GM12878 (cell line): Measurements from ENCODE around the gene RNF130. TPM values are rescaled to one million over a fixed set of nuclear protein-coding genes. Genes with fewer than 3 reads are reported as not detected.

Experiments
- ATAC-seq: fragments of 200-7000 bp; cut with Tn5 transposase; 3 replicates; pipeline ENCODE4 v1.9.1; 2020; ENCODE audit warnings: mild to moderate bottlenecking, moderate library complexity
- BruUV-seq: library from RNA; stranded (reverse); fragments of 400-500 nt; replicated peaks from 2 replicates; lab custom pipeline; 2021; lab: Mats Ljungman, UMichigan
- CTCF ChIA-PET: fragments of 300-600 bp; sonication (Branson Sonifier 250); formaldehyde crosslinking; extraction: SDS; loops from one replicate; lab custom pipeline; 2021; ENCODE audit warnings: inconsistent platforms; lab: Yijun Ruan, JAX
- POLR2A ChIA-PET: fragments of 350-600 bp; formaldehyde crosslinking; extraction: SDS; loops from one replicate; lab custom pipeline; 2021; ENCODE audit warnings: inconsistent platforms; lab: Charles Lee
- RAD21 ChIA-PET: fragments of 300-600 bp; sonication (Branson Sonifier 250); formaldehyde crosslinking; loops from one replicate; lab custom pipeline; 2023; ENCODE audit warnings: antibody characterized with exemption; ENCODE audit not compliant: unreplicated experiment; lab: Charles Lee
- SMC1A ChIA-PET: fragments of 300-600 bp; sonication (Branson Sonifier 250); formaldehyde crosslinking; loops from one replicate; lab custom pipeline; 2023; ENCODE audit not compliant: unreplicated experiment, uncharacterized antibody; lab: Charles Lee
- DNase-seq: peaks from one replicate; pipeline ENCODE4 v3.0.0-alpha.2; 2011; ENCODE audit warnings: low read depth, low spot score
- FAIRE-seq: peaks from 3 replicates; lab custom pipeline; 2011; peaks lifted over from hg19 to GRCh38; lab: Jason Lieb, UNC
- H2AFZ ChIP-seq: 2 replicates; pipeline ENCODE4 v1.6.0; 2011; ENCODE audit warnings: low read depth, low read length, control low read depth; ENCODE audit not compliant: control insufficient read depth
- H3K27ac ChIP-seq: 2 replicates; pipeline ENCODE4 v1.5.1; 2011; ENCODE audit warnings: control low read depth; ENCODE audit not compliant: control insufficient read depth, insufficient read depth
- H3K27me3 ChIP-seq, 2 experiments: replicated peaks in 1 of 2; 2 replicates each; pipeline versions ENCODE4 v1.6.0 to v1.6.1; 2011; ENCODE audit warnings: low read length in 1 of 2; ENCODE audit not compliant: control insufficient read depth in 2 of 2, insufficient read depth in 2 of 2
- H3K36me3 ChIP-seq, 2 experiments: 2 replicates each; pipeline ENCODE4 v1.5.1; 2011; ENCODE audit warnings: low read length in 1 of 2; ENCODE audit not compliant: control insufficient read depth in 2 of 2, insufficient read depth in 2 of 2
- H3K4me1 ChIP-seq: 2 replicates; pipeline ENCODE4 v1.6.1; 2011; ENCODE audit warnings: mild to moderate bottlenecking, low read length, moderate library complexity, mixed read lengths; ENCODE audit not compliant: control insufficient read depth, insufficient read depth
- H3K4me2 ChIP-seq: 2 replicates; pipeline ENCODE4 v1.6.0; 2011; ENCODE audit warnings: control low read depth; ENCODE audit not compliant: control insufficient read depth, insufficient read depth
- H3K4me3 ChIP-seq: fragments of 200-600 bp; sonication (generic); 2 replicates; pipeline ENCODE4 v1.5.1; 2016
- H3K79me2 ChIP-seq: 2 replicates; pipeline ENCODE4 v1.6.0; 2011; ENCODE audit warnings: low read length; ENCODE audit not compliant: control insufficient read depth, insufficient read depth
- H3K9ac ChIP-seq: 2 replicates; pipeline ENCODE4 v1.8.0; 2011; ENCODE audit warnings: low read length, control low read depth, mixed read lengths; ENCODE audit not compliant: control insufficient read depth, insufficient read depth
- H3K9me3 ChIP-seq: replicated peaks from 3 replicates; pipeline ENCODE4 v1.5.1; 2011; ENCODE audit warnings: mild to moderate bottlenecking, low read length; ENCODE audit not compliant: control insufficient read depth, insufficient read depth
- H4K20me1 ChIP-seq: 2 replicates; pipeline ENCODE4 v1.6.0; 2011; ENCODE audit not compliant: control insufficient read depth, insufficient read depth
- CHD1 ChIP-seq: IDR thresholded peaks from 2 replicates; pipeline ENCODE4 v1.6.1; 2012; ENCODE audit warnings: low read depth, low read length, improper control_type of control experiment
- HDGF ChIP-seq: fragments of 450-650 bp; IDR thresholded peaks from 2 replicates; pipeline ENCODE4 v1.6.1; 2016; ENCODE audit warnings: antibody characterized with exemption
- MEF2A ChIP-seq: IDR thresholded peaks from 2 replicates; pipeline ENCODE4 v1.6.1; 2011; ENCODE audit warnings: low read depth, mild to moderate bottlenecking, low read length, moderate library complexity; ENCODE audit not compliant: insufficient read depth
- POLR2AphosphoS2 ChIP-seq: IDR thresholded peaks from 2 replicates; pipeline ENCODE4 v1.6.1; 2011; ENCODE audit warnings: low read depth, mild to moderate bottlenecking, low read length, improper control_type of control experiment, moderate library complexity
- ZNF384 ChIP-seq: IDR thresholded peaks from 2 replicates; pipeline ENCODE4 v1.6.1; 2012; ENCODE audit warnings: low read depth, mild to moderate bottlenecking, low read length, improper control_type of control experiment, borderline replicate concordance
- ZSCAN29 ChIP-seq: fragments of 450-650 bp; IDR thresholded peaks from 2 replicates; pipeline ENCODE4 v1.6.1; 2017; ENCODE audit warnings: mild to moderate bottlenecking, moderate library complexity
- WGBS: methylation state at CpG from one replicate; pipeline ENCODE4 v1.1.6; 2016; ENCODE audit warnings: low lambda C conversion rate; ENCODE audit not compliant: insufficient replicate concordance, insufficient coverage; ENCODE audit errors: missing lambda C conversion rate; 5-methylcytosine and 5-hydroxymethylcytosine counted together
- in situ Hi-C: fragments of 300-500 bp; cut with MboI; formaldehyde crosslinking; loops from 9 replicates; pipeline ENCODE4 v1.14.3; 2018; ENCODE audit warnings: mixed read lengths
- intact Hi-C: fragments of 100-400 bp; cut with micrococcal nuclease; formaldehyde crosslinking; loops from one replicate; pipeline ENCODE4 v1.14.2; 2022; ENCODE audit not compliant: unreplicated experiment
- polyA plus RNA-seq, 11 experiments: library from polyadenylated mRNA; depleted of rRNA in 4 of 11; unstranded in 6 of 11; stranded (reverse) in 5 of 11; fragments of >200 nt; fragmentation: Nextera tagmentation in 4 of 11; fragmentation: Illumina TruSeq in 1 of 11; extraction: Ambion mirVana in 4 of 11; extraction: Trizol in 1 of 11; gene quantifications; 1 replicate in 1 of 11; 2 replicates in 10 of 11; pipeline versions ENCODE4 v1.2.1 to v1.2.3, GENCODE V29; 2011 to 2016; ENCODE audit warnings: inconsistent platforms in 2 of 11, missing spikeins in 2 of 11, low read depth in 1 of 11
- total RNA-seq, 4 experiments: library from RNA; depleted of rRNA in 3 of 4; stranded (reverse); fragments of >200 nt in 3 of 4; fragmentation: Illumina TruSeq in 1 of 4; extraction: Trizol in 1 of 4; gene quantifications; 2 replicates each; pipeline versions ENCODE4 v1.2.1 to v1.2.3, GENCODE V29; 2013 to 2021
- TF ChIP-seq, protein P1 (sequence below): IDR thresholded peaks from 2 replicates; pipeline ENCODE4 v1.6.1; 2012; ENCODE audit warnings: low read depth, low read length, improper control_type of control experiment
- TF ChIP-seq, protein P2 (sequence below): fragments of 450-650 bp; IDR thresholded peaks from 2 replicates; pipeline ENCODE4 v1.6.1; 2018; ENCODE audit warnings: borderline replicate concordance, mild to moderate bottlenecking; ENCODE audit not compliant: partially characterized antibody
- TF ChIP-seq, protein P3 (sequence below): fragments of 450-650 bp; IDR thresholded peaks from 2 replicates; pipeline ENCODE4 v1.6.1; 2017; ENCODE audit warnings: low read depth, mild to moderate bottlenecking, moderate library complexity
- TF ChIP-seq, protein P4 (sequence below): fragments of 450-650 bp; IDR thresholded peaks from 2 replicates; pipeline ENCODE4 v1.6.1; 2017; ENCODE audit warnings: mild to moderate bottlenecking, moderate library complexity

The RNF130 gene
- total and polyA plus RNA-seq, 10 of the 15 experiments (the other 5 are each of a cell fraction or from before 2014, with no cell fraction given): 0.04 to 0.36 (median 0.11) TPM; not detected in 1

DNA sequence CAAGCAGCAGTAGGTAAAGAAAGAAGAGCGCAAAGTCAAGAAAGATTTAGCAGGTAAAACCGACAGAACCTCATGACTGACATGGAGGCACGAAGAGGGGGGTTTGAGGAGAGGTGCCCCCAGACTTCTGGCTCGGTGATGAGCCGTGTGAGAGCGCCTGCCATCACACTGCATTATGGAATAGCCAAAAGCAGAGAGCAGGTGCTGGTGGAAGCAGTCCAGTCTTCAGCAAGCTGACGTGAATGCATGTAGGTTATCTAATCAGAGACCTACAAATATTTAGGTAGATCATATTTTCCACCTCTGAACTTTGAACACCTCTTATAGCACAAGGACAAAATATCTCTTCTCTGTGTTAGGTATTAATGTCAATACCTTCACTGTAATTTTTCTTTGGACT, 68.4 kb downstream of the RNF130 start:
- Histone ChIP-seq H3K27ac (no peak overlapping the region), H2AFZ (no peak overlapping the region), H3K27me3 (no peaks in the 10 kb centered on the region; a peak in 1 of 4 replicates), H3K4me3 (no peak overlapping the region), H4K20me1 (no peaks in the 10 kb centered on the region), H3K4me2 (no peak overlapping the region), H3K9ac (no peak overlapping the region), H3K36me3 (no peaks in the 10 kb centered on the region), H3K4me1 (no peaks in the 10 kb centered on the region), H3K9me3 (no peaks in the 10 kb centered on the region), H3K79me2 (no peaks in the 10 kb centered on the region)
- BruUV-seq: no TSS peak
- ChIA-PET POLR2A (no interaction called here), RAD21 (no interaction called here), CTCF (no interaction called here), SMC1A (no interaction called here)
- in situ Hi-C loops: no loop called here
- no peak for ATAC-seq
- WGBS: 13% methylated on average over 7 of the region's 7 CpGs
- no peak for FAIRE-seq
- intact Hi-C loops: no loop called here
- DNase-seq: no peak
- TF ChIP-seq POLR2AphosphoS2 (no peak), MEF2A (no peak), ZNF384 (no peak), CHD1 (no peak), HDGF (no peak), ZSCAN29 (no peak)
- TF ChIP-seq, protein P1, sequence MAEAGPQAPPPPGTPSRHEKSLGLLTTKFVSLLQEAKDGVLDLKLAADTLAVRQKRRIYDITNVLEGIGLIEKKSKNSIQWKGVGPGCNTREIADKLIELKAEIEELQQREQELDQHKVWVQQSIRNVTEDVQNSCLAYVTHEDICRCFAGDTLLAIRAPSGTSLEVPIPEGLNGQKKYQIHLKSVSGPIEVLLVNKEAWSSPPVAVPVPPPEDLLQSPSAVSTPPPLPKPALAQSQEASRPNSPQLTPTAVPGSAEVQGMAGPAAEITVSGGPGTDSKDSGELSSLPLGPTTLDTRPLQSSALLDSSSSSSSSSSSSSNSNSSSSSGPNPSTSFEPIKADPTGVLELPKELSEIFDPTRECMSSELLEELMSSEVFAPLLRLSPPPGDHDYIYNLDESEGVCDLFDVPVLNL: no peak
- TF ChIP-seq, protein P2, sequence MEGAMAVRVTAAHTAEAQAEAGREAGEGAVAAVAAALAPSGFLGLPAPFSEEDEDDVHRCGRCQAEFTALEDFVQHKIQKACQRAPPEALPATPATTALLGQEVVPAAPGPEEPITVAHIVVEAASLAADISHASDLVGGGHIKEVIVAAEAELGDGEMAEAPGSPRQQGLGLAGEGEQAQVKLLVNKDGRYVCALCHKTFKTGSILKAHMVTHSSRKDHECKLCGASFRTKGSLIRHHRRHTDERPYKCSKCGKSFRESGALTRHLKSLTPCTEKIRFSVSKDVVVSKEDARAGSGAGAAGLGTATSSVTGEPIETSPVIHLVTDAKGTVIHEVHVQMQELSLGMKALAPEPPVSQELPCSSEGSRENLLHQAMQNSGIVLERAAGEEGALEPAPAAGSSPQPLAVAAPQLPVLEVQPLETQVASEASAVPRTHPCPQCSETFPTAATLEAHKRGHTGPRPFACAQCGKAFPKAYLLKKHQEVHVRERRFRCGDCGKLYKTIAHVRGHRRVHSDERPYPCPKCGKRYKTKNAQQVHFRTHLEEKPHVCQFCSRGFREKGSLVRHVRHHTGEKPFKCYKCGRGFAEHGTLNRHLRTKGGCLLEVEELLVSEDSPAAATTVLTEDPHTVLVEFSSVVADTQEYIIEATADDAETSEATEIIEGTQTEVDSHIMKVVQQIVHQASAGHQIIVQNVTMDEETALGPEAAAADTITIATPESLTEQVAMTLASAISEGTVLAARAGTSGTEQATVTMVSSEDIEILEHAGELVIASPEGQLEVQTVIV: no peak
- TF ChIP-seq, protein P3, sequence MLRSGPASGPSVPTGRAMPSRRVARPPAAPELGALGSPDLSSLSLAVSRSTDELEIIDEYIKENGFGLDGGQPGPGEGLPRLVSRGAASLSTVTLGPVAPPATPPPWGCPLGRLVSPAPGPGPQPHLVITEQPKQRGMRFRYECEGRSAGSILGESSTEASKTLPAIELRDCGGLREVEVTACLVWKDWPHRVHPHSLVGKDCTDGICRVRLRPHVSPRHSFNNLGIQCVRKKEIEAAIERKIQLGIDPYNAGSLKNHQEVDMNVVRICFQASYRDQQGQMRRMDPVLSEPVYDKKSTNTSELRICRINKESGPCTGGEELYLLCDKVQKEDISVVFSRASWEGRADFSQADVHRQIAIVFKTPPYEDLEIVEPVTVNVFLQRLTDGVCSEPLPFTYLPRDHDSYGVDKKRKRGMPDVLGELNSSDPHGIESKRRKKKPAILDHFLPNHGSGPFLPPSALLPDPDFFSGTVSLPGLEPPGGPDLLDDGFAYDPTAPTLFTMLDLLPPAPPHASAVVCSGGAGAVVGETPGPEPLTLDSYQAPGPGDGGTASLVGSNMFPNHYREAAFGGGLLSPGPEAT: no peak
- TF ChIP-seq, protein P4, sequence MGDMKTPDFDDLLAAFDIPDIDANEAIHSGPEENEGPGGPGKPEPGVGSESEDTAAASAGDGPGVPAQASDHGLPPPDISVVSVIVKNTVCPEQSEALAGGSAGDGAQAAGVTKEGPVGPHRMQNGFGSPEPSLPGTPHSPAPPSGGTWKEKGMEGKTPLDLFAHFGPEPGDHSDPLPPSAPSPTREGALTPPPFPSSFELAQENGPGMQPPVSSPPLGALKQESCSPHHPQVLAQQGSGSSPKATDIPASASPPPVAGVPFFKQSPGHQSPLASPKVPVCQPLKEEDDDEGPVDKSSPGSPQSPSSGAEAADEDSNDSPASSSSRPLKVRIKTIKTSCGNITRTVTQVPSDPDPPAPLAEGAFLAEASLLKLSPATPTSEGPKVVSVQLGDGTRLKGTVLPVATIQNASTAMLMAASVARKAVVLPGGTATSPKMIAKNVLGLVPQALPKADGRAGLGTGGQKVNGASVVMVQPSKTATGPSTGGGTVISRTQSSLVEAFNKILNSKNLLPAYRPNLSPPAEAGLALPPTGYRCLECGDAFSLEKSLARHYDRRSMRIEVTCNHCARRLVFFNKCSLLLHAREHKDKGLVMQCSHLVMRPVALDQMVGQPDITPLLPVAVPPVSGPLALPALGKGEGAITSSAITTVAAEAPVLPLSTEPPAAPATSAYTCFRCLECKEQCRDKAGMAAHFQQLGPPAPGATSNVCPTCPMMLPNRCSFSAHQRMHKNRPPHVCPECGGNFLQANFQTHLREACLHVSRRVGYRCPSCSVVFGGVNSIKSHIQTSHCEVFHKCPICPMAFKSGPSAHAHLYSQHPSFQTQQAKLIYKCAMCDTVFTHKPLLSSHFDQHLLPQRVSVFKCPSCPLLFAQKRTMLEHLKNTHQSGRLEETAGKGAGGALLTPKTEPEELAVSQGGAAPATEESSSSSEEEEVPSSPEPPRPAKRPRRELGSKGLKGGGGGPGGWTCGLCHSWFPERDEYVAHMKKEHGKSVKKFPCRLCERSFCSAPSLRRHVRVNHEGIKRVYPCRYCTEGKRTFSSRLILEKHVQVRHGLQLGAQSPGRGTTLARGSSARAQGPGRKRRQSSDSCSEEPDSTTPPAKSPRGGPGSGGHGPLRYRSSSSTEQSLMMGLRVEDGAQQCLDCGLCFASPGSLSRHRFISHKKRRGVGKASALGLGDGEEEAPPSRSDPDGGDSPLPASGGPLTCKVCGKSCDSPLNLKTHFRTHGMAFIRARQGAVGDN: no peak
